PC-3 (cell line): Measurements from ENCODE around the gene DUSP12. TPM values are rescaled to one million over a fixed set of nuclear protein-coding genes. Genes with fewer than 3 reads are reported as not detected.

Source experiments
- ATAC-seq: fragments of 200-7000 bp; cut with Tn5 transposase; 2 replicates; pipeline ENCODE4 v1.9.1; 2020; ENCODE audit warnings: mild to moderate bottlenecking, moderate library complexity
- BruUV-seq: library from RNA; stranded (reverse); fragments of 400-500 nt; replicated peaks from 2 replicates; lab custom pipeline; 2021; lab: Mats Ljungman, UMichigan
- CTCF ChIA-PET: fragments of 300-600 bp; sonication (Branson Sonifier 250); formaldehyde crosslinking; loops from one replicate; lab custom pipeline; 2022; ENCODE audit warnings: antibody characterized with exemption; lab: Charles Lee
- POLR2A ChIA-PET: fragments of 300-600 bp; sonication (Branson Sonifier 250); formaldehyde crosslinking; loops from one replicate; lab custom pipeline; 2022; ENCODE audit warnings: antibody characterized with exemption; ENCODE audit not compliant: unreplicated experiment; lab: Charles Lee
- DNase-seq: peaks from one replicate; pipeline ENCODE4 v3.0.0-alpha.2; 2015
- H2AFZ ChIP-seq: fragments of 300-600 bp; sonication (generic); 2 replicates; pipeline ENCODE4 v1.6.0; 2016; ENCODE audit warnings: antibody characterized with exemption, low read length
- H3F3A ChIP-seq: fragments of 300-600 bp; sonication (generic); one replicate; pipeline ENCODE4 v1.6.0; 2017; ENCODE audit warnings: antibody characterized with exemption, low read length, control low read depth, mild to moderate bottlenecking; ENCODE audit not compliant: unreplicated experiment
- H3K27ac ChIP-seq: fragments of 300-600 bp; sonication (generic); 2 replicates; pipeline ENCODE4 v1.5.1; 2016; ENCODE audit warnings: mild to moderate bottlenecking, low read length
- H3K27me3 ChIP-seq: fragments of 300-600 bp; sonication (generic); 2 replicates; pipeline ENCODE4 v1.6.1; 2016; ENCODE audit warnings: low read length, mixed read lengths
- H3K36me3 ChIP-seq: fragments of 300-600 bp; sonication (generic); 2 replicates; pipeline ENCODE4 v1.6.1; 2016; ENCODE audit warnings: low read depth, mixed run types, low read length, mixed read lengths
- H3K4me1 ChIP-seq: fragments of 300-600 bp; sonication (generic); 2 replicates; pipeline ENCODE4 v1.5.1; 2016; ENCODE audit warnings: low read length; ENCODE audit not compliant: insufficient read depth
- H3K4me2 ChIP-seq: fragments of 300-600 bp; sonication (generic); 2 replicates; pipeline ENCODE4 v1.6.0; 2016; ENCODE audit warnings: low read length
- H3K4me3 ChIP-seq: fragments of 300-600 bp; sonication (generic); 2 replicates; pipeline ENCODE4 v1.5.1; 2016; ENCODE audit warnings: mild to moderate bottlenecking, low read length, mixed read lengths
- H3K79me2 ChIP-seq: fragments of 300-600 bp; sonication (generic); 2 replicates; pipeline ENCODE4 v1.6.1; 2017; ENCODE audit warnings: low read length, mixed read lengths
- H3K9ac ChIP-seq: fragments of 300-600 bp; sonication (generic); 2 replicates; pipeline ENCODE4 v1.6.0; 2016; ENCODE audit warnings: mild to moderate bottlenecking, low read length
- H3K9me2 ChIP-seq: fragments of 300-600 bp; sonication (generic); replicated peaks from 2 replicates; pipeline ENCODE4 v1.6.1; 2016; ENCODE audit warnings: mixed run types, low read length, mixed read lengths
- H3K9me3 ChIP-seq: fragments of 300-600 bp; sonication (generic); 2 replicates; pipeline ENCODE4 v1.6.1; 2016; ENCODE audit warnings: low read length, mixed read lengths
- H4K20me1 ChIP-seq: fragments of 300-600 bp; sonication (generic); 2 replicates; pipeline ENCODE4 v1.6.1; 2016; ENCODE audit warnings: low read length, mixed read lengths
- EZH2 ChIP-seq: fragments of 300-600 bp; sonication (generic); IDR thresholded peaks from one replicate; pipeline ENCODE4 v1.6.1; 2017; ENCODE audit warnings: antibody characterized with exemption, mild to moderate bottlenecking, low read length; ENCODE audit not compliant: unreplicated experiment
- EZH2phosphoT487 ChIP-seq: fragments of 300-600 bp; sonication (generic); IDR thresholded peaks from 2 replicates; pipeline ENCODE4 v1.6.1; 2018; ENCODE audit warnings: mild to moderate bottlenecking, antibody characterized with exemption, low read length, borderline replicate concordance
- intact Hi-C: fragments of 100-400 bp; cut with micrococcal nuclease; formaldehyde crosslinking; loops from 2 replicates; pipeline ENCODE4 v1.9.0; 2023
- total RNA-seq: library from RNA; depleted of rRNA; stranded (reverse); fragments of >200 nt; gene quantifications from 2 replicates; pipeline ENCODE4 v1.2.3, GENCODE V29; 2014
- TF ChIP-seq, protein P1 (sequence below): fragments of 300-600 bp; sonication (generic); conservative IDR thresholded peaks from 2 replicates; pipeline ENCODE4 v1.5.1; 2017; ENCODE audit warnings: antibody characterized with exemption, low read depth, mild to moderate bottlenecking, low read length

The DUSP12 gene
- total RNA-seq, 1 experiment from 2014 or later = 82.2 TPM

DNA sequence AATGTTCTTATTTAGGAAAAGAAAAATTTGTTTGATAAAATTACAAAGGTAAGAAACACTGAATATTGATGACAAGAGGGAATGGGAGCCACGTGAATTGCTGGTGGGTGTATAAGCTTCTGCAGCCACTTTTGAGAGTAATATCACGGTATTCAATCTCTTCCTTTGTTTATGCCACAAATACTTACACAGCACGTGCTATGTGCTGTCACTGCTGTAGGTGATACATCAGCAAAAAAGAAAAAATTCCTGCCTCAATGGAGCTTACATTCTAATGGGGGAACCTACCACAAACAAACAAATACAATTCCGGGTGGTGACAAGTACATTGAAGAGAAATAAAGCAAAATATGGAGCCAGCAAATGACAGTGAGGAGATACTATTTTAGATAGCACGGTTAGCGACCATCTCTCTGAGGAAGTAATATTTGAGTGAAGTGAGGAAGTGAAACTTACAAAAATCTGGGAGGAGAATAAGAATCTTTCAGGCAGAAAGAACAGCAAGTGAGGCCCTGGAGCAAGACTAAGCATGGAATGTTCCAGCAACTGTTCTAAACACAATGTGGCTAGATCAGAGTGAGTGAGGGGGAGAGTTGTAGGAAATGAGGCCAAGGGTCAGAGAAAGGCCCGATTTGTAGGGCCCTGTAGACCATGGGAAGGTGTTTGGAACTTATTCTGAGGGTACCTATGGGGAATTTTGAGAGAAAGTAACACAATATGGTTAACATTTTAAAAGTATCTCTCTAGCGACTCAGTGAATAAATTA, 30.8 kb upstream of the DUSP12 start:
- POLR2A ChIA-PET = no interaction called here
- Histone ChIP-seq H4K20me1 (no peaks in the 10 kb centered on the region), H3K4me3 (no peak overlapping the region), H3K9me3 (no peaks in the 10 kb centered on the region), H3K9me2 (no peaks in the 10 kb centered on the region), H3K4me2 (no peak overlapping the region), H2AFZ (no peak overlapping the region), H3K27ac (no peak overlapping the region), H3K9ac (no peak overlapping the region), H3F3A (no peaks in the 10 kb centered on the region), H3K79me2 (no peaks in the 10 kb centered on the region), H3K4me1 (peaks cover 27% of the 10 kb centered on the region), H3K36me3 (no peaks in the 10 kb centered on the region), H3K27me3 (no peaks in the 10 kb centered on the region)
- CTCF ChIA-PET = no interaction called here
- DNase-seq = no peak
- no TSS peak for BruUV-seq
- intact Hi-C loops = no loop called here
- ATAC-seq = no peak
- TF ChIP-seq EZH2 = no peak
- TF ChIP-seq EZH2phosphoT487 = no peak
- TF ChIP-seq, protein P1, sequence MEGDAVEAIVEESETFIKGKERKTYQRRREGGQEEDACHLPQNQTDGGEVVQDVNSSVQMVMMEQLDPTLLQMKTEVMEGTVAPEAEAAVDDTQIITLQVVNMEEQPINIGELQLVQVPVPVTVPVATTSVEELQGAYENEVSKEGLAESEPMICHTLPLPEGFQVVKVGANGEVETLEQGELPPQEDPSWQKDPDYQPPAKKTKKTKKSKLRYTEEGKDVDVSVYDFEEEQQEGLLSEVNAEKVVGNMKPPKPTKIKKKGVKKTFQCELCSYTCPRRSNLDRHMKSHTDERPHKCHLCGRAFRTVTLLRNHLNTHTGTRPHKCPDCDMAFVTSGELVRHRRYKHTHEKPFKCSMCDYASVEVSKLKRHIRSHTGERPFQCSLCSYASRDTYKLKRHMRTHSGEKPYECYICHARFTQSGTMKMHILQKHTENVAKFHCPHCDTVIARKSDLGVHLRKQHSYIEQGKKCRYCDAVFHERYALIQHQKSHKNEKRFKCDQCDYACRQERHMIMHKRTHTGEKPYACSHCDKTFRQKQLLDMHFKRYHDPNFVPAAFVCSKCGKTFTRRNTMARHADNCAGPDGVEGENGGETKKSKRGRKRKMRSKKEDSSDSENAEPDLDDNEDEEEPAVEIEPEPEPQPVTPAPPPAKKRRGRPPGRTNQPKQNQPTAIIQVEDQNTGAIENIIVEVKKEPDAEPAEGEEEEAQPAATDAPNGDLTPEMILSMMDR = no peak

DNA sequence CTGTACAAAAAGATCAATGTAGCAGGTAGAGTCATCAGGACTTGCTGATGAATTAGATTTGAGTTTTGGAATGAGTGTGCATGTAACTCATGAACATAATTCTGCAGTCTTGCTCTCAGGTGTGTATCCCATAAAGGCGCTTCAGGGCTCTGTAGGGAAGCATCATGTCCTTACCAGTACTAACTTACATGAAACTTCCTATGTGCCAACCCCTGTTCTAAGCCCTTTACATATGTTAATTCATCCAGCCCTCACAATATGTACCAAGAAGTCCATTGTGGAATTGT, 30.3 kb upstream of the DUSP12 start:
- Histone ChIP-seq H3K27ac (no peak overlapping the region), H3K79me2 (no peaks in the 10 kb centered on the region), H3K4me2 (no peak overlapping the region), H3K4me3 (no peak overlapping the region), H3K36me3 (no peaks in the 10 kb centered on the region), H3K4me1 (peaks cover 31% of the 10 kb centered on the region), H3K27me3 (no peaks in the 10 kb centered on the region), H3K9me2 (no peaks in the 10 kb centered on the region), H3K9me3 (no peaks in the 10 kb centered on the region), H3K9ac (no peak overlapping the region), H4K20me1 (no peaks in the 10 kb centered on the region), H2AFZ (no peak overlapping the region), H3F3A (no peaks in the 10 kb centered on the region)
- intact Hi-C loops = no loop called here
- TF ChIP-seq EZH2 (no peak), EZH2phosphoT487 (no peak)
- TF ChIP-seq, protein P1 = no peak
- ATAC-seq (no peak), DNase-seq (no peak)
- ChIA-PET POLR2A (no interaction called here), CTCF (no interaction called here)
- no TSS peak for BruUV-seq

DNA sequence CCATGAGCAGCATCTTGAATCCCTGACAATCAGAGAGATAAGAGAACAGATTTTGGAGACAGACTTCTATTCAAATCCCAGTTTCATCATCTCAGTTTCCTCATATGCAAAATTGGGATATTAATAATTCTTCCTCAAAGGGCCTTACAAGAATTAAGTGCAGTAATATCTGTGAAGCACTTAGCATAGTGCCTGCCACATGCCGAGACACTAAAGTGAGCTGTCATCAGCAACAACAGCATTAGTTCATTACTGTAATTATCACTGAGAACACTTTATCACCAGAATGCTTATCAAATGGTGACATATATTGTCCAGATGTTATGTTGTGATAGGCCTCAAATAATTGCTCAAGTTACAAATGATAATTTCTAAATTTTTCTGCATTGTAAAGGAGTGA, 29.2 kb upstream of the DUSP12 start:
- POLR2A ChIA-PET = no interaction called here
- CTCF ChIA-PET = no interaction called here

More for the DNA sequence above, 29.2 kb upstream of the DUSP12 start:
- ATAC-seq (no peak), DNase-seq (no peak)
- H4K20me1 ChIP-seq = no peaks in the 10 kb centered on the region
- peaks cover 38% of the 10 kb centered on the region for H3K4me1 ChIP-seq
- H3K9me3 ChIP-seq = no peaks in the 10 kb centered on the region
- no peak overlapping the region for H2AFZ ChIP-seq
- H3K9ac ChIP-seq = no peak overlapping the region
- peaks cover 2% of the 10 kb centered on the region; the same call in 1 of the 2 replicates for H3K79me2 ChIP-seq
- no peak overlapping the region for H3K27ac ChIP-seq
- H3K4me3 ChIP-seq = no peak overlapping the region
- intact Hi-C loops = no loop called here
- no peaks in the 10 kb centered on the region for H3K36me3 ChIP-seq
- BruUV-seq = no TSS peak
- no peaks in the 10 kb centered on the region for H3K27me3 ChIP-seq
- no peak for TF ChIP-seq EZH2
- TF ChIP-seq EZH2phosphoT487 = no peak
- TF ChIP-seq, protein P1 = no peak
- no peaks in the 10 kb centered on the region for H3F3A ChIP-seq
- no peaks in the 10 kb centered on the region for H3K9me2 ChIP-seq
- H3K4me2 ChIP-seq = no peak overlapping the region
